ENCODE measurements around the gene EPC2.

The EPC2 gene, protein sequence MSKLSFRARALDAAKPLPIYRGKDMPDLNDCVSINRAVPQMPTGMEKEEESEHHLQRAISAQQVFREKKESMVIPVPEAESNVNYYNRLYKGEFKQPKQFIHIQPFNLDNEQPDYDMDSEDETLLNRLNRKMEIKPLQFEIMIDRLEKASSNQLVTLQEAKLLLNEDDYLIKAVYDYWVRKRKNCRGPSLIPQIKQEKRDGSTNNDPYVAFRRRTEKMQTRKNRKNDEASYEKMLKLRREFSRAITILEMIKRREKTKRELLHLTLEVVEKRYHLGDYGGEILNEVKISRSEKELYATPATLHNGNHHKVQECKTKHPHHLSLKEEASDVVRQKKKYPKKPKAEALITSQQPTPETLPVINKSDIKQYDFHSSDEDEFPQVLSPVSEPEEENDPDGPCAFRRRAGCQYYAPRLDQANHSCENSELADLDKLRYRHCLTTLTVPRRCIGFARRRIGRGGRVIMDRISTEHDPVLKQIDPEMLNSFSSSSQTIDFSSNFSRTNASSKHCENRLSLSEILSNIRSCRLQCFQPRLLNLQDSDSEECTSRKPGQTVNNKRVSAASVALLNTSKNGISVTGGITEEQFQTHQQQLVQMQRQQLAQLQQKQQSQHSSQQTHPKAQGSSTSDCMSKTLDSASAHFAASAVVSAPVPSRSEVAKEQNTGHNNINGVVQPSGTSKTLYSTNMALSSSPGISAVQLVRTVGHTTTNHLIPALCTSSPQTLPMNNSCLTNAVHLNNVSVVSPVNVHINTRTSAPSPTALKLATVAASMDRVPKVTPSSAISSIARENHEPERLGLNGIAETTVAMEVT
- 167 reads per million, percentile 90 among the genes with 10 or more reads in this experiment for total RNA-seq

DNA sequence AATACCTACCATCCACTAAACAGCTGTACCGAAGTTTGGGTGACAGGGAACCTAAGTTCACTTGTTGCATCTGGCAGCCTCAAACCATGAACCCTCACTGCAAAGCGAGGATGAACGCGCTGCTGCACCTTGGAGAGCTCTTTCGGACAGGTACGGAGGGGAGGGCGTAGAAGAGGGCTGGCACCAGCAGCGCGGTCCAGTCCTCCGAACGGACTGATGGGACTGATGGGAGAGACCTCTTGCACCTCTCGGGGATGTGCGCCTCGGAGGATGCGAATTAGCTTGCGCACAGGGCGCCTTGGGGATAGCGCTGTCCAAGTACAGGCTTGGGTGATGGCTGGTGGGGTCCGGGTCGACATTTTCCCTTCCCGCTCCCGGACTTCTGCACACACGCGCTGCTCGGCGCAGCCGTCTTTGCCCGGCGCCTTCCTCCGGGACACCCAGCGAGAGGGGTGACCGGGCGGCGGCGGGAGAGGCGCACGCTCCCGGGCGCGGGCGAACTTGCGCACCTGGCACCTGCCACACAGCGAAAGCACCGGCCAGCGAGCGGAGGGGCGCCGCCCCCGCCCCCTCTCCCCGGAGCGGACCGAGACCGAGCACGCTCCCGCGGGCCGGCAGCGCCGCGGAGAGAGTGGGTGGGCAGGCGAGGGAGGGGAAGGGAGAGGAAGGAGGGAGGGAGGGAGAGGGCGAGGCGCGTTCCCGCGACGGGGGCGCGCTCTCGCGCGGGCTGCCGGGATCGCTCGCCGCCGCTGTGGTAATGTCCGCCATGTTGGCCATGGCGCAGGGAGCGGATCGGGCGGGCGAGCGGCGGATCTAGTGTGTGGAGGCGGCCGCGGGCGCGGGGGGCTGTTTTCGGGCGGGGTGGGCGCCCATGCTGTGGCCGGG, at the start of gene EPC2:
EPC2 (plus strand) TSS at position 754 of the 885 bp plus-strand sequence. CDS start 267 bp downstream, outside the sequence.
- peak; percentile 76 for DNase-seq

DNA sequence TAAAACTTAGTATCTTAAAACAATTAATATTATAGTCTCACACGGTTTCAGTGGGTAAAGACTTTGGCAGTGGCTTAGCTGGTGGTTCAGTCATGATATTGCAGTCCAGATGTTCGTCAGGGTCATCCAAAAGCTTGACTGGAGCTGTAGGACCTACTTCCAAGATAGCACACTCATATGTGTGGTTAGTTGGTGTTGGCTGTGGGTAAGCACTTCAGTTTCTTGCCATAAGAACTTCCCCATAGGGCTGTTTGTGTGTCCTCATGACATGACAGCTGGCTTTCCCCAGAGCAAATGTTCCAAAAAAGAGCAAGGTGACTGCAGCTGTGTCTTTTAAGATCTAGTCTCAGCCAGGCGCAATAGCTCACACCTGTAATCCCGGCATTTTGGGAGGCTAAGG, 48.5 kb upstream of the EPC2 start:
- DNase-seq: no peak

DNA sequence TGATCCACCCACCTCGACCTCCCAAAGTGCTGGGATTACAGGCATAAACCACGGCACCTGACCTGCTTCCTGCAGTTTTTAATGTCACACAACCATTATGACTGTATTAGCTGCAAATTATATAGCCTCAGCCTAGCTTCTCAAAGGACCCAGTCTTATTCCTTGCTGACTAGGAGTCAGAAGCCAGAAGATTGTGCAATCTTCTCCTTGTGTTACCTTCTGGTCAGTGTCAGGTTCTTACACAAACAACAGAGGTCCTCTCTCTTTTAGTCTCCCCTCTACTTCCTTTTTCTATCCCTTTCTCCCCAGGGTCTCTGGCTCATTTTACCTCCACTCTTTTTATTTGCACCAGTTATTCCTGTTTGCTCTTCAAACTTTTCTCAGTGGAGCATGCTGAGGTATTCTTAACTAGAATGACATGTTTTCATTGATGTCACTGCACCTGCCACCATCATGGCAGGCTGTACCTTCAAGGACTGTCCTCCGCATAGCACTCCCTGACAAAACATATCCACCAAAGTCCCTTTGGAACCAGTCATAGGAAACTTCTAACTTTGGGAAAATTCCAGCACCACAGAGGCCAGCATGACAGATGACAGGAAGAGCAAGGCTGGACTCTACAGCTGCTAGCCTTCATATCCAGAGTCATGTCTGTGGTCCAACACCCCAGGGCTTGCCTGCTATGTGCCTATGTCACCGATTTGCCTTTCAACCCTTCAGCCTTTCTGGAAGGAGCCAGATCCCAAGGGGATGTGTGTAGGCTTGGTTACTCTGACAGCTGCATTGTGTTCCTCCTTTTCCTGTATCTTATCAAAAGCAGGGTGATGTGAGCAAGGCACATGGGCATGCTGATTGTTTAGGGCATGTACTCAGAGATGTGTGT, 45.2 kb upstream of the EPC2 start:
- no peak for DNase-seq

DNA sequence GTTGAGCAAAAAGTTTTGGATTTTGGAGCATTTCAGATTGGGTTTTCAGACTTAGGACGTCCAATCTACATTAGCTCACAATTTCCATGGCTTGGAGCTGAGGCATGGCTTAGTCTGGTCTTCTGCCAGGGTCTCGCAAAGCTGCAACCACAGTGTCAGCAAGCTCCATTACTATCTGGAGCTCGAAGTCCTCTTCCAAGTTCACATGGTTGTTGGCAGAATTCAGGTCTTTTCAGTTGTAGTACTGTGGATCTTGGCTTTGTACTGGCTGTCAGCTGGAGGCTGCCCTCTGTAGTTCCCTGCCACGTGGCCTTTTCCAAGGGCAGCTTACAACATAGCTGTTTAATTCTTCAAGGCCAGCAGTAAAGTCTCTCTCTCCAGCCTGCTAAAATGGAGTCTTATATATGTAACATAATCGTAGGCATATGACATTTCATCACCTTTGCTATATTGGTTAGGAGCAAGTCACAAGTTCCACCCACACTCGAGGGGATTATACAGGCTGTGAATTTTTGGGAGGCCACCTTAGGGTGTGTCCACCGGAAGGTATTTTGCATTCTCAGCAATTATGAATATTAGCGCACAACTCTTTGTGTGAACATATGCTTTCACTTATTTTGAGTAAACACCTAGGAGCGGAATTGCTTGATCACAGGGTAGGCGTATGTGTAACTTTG, 41.5 kb upstream of the EPC2 start:
- DNase-seq: no peak

DNA sequence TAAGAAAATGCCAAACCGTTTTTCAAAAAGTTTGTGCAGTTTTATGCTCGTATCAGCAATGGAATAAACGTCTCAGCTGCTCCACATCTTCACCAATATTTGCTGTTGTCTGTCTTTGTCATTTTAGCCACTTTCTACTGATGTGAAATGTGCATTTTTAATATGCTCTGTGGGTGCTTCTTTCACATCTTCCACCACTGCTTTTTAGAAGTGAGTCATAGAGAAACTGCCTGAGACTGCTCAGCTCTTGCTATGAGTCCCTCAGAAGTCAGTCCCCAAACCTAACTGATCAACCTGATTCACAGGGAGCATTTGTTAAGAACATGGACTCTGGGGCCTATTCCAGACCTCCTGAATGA, 41.0 kb upstream of the EPC2 start:
- no peak for DNase-seq

DNA sequence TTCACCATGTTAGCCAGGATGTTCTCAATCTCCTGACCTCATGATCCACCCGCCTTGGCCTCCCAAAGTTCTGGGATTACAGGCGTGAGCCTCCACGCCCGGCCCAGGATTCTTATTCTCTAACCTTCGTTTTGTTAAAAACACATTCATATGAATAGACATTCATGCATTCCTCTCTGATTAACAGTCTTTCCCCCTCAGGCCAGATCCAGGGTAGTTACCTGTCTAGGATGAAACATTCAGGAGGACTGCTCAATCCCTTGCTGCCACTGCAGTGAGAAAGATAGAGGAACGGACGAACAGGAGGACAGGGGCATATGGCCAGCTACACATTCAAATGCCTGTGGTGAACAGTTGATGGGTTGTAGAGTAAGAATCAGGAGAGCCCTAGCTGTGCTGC, 39.6 kb upstream of the EPC2 start:
- no peak for DNase-seq

DNA sequence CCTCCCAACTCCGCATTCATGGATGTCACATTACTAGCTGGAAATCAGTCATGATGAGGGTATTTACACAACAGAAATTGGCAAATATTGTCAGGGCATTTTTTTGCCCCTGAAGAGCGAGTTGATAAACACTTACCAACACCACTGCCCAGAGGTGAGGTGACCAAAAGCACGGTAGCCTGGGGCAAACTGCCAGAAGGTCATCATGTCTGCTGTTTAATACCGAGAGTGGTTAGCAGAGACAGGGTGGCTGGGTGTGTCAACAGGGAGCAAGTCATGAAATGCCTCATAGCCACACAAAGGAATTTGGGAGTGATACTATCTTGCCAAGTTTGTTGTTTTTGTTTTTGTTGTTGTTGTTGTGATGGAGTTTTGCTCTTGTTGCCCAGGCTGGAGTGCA, 37.0 kb upstream of the EPC2 start:
- DNase-seq: no peak

DNA sequence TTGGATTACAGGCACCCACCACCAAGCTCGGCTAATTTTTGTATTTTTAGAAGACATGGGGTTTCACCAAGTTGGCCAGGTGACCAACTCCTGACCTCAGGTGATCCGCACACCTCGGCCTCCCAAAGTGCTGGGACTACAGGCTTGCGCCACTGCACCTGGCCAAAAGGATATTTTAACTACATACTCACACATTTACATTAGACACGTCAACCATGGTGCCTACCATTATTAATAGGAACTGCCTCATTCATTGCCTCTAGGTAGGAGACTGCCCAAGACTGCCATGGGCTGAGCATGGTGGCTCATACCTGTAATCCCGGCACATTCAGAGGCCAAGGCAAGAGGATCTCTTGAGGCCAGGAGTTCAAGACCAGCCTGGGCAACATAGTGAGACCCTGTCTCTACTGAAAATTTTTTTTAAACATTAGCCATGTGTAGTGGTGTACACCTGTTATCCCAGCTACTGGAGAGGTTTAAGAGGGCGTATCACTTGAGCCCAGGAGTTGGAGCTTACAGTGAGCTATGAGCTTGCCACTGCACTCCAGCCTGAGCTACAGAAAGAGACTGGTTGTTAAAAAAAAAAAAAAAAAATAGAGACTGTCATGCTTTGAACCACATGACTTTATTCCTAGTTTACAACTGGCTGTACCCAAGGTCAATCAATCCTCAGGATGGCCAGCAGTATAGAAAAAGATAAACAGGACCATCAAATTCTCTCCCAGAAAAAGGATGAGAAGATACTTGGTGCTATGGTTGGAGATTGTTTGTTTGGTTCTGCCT, 31.1 kb upstream of the EPC2 start:
- DNase-seq: no peak

DNA sequence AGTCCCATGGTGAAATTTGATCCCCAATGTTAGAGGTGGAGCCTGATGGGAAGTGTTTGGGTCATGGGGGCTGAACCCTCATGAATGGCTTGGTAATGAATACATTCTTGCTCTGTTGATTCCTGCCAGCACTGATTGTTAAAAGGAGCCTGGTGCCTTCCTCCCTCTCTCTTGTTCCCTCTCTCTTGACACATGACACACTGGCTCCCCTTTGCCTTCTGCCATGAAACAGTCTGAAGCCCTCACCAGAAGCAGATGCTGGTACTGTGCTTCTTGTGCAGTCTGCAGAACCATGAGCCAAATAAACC, 30.6 kb upstream of the EPC2 start:
- no peak for DNase-seq

DNA sequence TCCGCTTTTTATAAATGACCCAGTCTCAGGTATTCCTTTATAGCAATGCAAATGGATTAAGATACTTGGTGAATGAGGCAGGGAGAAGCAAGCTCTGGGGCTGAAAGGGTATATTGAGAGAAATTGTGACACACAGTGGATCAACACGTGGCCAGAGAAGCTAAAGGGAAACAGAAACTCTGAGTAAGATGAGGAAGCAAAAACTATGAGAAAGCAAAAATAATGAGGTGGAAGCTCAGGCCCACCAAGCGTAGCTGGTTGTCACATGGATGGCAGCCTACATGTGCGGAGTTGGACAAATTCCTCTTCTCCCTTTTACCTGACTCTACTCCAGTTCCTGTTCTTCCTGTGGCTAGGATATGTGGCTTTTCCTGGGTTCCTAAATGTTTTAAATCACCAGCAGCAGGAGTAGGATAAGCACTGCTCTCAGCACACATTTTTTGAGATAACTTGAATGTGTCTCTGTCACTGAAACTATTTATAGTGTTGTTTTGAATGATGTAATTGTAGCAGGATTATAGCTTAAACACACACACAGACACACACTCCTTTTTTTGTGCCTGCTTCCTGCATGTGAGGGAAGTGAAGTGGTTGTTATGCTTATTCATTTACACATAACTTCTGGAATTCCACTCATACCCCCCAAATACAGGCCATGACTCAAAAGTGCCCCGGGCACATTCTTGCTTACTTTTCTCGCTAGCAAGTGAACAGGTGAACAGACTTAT, 30.1 kb upstream of the EPC2 start:
- no peak for DNase-seq

DNA sequence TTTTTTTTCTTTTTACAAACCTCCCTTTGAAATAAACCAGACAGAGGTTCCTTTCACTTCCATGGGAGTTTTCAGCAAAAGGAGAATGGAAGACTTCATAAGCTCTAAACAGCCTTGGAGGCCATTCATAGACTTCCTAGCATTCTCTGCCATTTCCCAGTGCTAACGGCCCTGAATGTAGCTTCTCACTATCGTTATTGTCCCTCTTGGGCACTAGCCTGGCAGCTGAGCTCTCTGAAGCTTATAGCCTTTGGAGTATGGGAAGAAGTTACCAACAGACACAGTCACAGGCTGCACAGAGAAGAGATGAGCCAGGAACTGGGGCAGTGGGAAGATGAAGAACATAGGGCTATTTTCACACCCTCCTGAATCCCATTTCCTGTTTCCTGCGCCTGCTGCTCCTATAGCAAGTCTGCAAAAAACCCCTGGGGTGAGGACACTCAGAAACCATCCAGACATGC, 29.1 kb upstream of the EPC2 start:
- no peak for DNase-seq

DNA sequence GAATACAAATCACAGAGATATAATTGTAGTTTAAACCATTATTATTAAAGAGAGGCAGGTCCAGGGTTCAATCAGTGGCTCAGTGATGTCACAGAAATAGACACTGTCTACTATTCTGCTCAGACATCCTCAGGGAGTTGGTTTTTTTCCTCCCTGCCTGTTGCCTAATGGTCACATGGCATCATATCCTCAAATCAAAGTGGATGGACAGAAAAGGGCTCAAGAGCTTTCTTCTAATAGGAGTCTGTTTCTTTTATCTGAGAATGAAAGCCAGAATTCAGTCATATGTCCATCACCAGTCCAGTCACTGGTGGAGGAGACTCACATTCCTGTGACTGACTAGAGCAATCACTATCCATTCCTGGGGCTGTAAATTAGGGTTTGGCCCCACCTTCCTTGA, 27.9 kb upstream of the EPC2 start:
- DNase-seq: no peak

DNA sequence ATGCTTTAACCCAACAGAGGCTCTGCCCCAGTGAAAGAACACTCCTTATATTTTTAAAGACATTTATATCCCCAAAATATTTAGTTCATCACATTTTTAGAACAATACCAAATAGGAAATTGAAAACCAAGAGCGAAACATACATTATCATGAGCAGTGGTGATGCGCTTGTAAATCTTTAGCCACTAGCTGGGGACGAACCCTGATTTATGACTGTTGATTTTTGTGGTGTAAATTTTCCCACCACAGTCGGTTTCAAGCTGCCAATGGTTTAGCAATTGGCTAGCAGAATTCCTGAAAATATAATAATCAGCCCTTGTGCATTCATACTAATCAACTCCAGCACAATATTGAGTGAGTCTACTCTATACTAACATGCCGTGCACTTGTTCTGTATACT, 27.3 kb upstream of the EPC2 start:
- no peak for DNase-seq

DNA sequence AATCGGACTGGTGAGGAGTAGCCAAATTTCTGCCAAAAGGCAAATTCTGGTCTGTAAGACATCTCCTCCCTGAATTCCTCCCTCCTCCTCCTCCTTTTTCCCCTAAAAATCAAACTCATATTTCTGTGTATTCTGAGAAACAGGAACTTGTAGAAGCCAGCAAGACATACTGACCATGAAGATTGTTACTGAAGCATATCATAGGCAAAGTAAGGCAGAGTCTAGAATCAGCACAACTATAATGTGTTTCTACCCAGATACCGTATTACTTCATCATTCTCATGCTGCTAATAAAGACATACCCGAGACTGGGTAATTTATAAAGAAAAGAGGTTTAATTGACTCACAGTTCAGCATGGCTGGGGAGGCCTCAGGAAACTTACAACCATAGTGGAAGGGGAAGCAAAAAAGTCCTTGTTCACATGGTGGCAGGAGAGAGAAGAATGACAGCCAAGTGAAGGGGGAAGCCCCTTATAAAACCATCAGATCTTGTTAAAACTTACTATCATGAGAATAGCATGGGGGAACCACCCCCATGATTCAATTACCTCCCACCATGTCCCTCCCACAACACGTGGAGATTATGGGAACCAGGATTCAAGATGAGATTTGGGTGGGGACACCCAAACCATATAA, 24.9 kb upstream of the EPC2 start:
- no peak for DNase-seq

DNA sequence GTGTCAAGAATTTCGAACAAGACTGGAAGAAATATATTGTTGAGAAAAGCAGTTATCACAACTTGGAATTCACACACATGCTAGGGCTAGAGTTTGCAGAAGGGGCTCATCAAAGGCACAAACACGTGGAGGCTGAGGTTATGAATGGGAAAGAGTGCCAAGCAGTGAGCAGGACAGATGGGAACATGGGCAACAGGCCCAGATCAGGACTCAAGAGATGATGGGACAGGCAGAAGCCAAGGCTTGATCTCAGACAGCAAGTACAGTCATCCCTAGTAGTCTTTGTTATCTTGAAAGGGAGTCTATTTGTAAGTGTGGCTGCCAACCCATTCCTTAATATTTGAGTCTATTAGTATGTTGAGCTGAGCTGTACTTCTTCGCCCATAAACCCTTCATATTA, 22.2 kb upstream of the EPC2 start:
- no peak for DNase-seq

DNA sequence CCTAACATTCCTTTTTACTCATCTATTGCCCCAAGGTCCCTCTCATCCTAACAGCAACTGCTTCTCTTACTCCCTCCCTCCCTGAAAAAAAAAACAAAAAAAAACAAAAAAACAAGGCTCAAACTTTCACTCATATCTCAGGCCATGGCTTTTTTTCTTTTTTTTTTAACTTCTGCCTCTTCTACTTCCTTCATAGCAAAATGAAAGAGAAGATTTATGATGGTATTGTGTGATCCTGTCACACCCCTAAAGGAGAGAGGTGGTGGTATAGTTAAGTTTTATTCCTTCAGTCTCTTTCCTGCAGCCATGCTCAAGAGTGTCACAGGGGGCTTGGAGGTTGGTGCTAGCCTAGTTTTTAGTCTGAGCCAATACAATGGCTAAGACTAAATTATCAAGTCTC, 21.5 kb upstream of the EPC2 start:
- no peak for DNase-seq

DNA sequence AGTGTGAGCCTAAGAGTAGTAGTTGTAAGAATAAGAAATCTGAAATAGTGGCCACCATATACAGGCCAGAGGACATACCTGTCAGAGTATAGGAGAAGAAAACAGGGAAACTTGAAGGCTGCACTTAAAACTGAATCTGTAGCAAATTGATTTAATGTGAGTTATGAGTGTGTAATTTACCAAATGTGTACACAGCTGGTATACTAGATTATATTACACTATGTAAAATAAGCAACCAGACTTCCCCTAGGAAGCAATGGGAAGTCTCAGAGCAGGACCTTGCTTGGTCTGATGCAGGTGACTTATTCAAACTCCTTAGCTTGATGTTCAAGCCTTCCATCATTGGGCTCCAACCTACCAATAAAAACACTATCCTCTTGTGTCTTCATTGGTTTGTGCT, 17.3 kb upstream of the EPC2 start:
- no peak for DNase-seq

DNA sequence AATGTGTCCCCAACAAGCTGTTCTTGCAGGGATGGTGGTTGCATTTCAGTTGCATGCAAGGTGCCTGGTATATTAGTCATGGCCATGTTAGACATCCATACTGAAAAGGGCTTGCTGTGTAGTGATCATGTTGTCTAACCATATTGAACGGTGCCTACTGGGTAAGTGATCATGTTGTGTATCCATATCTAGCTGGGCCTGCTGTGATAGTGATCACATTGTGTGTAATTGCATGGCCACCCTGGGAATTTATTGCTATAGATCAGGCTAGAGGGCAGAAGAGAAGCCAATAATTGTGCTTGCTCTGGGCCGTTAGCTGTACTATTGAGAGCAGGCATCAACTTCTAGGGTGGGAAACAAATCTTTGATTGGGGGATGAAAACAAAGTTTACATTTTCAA, 9.8 kb upstream of the EPC2 start:
- no peak for DNase-seq

DNA sequence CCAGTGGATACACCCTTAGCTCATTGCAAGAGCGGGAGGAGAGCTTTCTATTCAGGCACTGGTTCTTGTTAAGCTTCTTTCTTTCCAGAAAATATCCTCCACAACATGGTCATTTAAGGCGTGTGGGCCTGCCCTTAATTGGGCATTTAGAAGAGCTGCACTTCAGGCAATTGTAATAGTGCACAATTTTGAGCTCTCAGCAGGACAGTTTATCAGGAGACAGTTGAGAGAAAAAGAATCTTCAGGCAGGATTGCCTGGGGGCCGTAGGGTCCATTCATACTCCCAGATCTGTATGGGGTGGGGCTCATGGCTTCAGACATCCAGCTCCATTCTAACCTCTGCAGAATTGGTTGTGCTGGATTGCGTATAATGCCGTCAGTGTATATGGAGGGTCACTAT, 6.0 kb upstream of the EPC2 start:
- no peak for DNase-seq

DNA sequence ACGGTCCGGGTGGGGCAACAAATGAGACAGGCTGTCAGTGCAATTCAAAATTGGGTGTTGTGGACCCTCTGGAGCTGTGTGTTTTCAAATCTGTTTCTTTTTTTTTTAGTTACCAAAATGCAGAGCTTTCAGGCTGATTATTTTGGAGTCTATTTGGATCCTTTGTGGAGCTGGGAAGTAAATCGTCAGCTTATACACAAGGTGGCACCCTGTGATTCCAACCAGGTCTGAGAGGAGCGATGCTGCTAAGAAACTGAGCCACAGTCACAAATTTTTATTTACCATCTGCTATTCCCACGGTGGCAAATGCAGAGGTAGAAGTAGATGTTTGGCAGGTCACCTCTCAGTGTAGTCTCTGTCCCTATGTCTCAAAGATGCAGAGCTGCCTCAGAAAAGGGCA, 3.8 kb upstream of the EPC2 start:
- no peak for DNase-seq

All from effector CD4-positive, alpha-beta T cell (primary cell).